ENCODE measurements around the gene DDX24. TPM values are rescaled to one million over a fixed set of nuclear protein-coding genes. Genes with fewer than 3 reads are reported as not detected.
A peak's percentile ranks its signal among the peaks of the same experiment; 100 is the strongest.

The DDX24 gene, protein sequence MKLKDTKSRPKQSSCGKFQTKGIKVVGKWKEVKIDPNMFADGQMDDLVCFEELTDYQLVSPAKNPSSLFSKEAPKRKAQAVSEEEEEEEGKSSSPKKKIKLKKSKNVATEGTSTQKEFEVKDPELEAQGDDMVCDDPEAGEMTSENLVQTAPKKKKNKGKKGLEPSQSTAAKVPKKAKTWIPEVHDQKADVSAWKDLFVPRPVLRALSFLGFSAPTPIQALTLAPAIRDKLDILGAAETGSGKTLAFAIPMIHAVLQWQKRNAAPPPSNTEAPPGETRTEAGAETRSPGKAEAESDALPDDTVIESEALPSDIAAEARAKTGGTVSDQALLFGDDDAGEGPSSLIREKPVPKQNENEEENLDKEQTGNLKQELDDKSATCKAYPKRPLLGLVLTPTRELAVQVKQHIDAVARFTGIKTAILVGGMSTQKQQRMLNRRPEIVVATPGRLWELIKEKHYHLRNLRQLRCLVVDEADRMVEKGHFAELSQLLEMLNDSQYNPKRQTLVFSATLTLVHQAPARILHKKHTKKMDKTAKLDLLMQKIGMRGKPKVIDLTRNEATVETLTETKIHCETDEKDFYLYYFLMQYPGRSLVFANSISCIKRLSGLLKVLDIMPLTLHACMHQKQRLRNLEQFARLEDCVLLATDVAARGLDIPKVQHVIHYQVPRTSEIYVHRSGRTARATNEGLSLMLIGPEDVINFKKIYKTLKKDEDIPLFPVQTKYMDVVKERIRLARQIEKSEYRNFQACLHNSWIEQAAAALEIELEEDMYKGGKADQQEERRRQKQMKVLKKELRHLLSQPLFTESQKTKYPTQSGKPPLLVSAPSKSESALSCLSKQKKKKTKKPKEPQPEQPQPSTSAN
- 127 and 134 TPM in 2 replicates for total RNA-seq
- polyA plus RNA-seq = 125 and 145 TPM in 2 replicates

DNA sequence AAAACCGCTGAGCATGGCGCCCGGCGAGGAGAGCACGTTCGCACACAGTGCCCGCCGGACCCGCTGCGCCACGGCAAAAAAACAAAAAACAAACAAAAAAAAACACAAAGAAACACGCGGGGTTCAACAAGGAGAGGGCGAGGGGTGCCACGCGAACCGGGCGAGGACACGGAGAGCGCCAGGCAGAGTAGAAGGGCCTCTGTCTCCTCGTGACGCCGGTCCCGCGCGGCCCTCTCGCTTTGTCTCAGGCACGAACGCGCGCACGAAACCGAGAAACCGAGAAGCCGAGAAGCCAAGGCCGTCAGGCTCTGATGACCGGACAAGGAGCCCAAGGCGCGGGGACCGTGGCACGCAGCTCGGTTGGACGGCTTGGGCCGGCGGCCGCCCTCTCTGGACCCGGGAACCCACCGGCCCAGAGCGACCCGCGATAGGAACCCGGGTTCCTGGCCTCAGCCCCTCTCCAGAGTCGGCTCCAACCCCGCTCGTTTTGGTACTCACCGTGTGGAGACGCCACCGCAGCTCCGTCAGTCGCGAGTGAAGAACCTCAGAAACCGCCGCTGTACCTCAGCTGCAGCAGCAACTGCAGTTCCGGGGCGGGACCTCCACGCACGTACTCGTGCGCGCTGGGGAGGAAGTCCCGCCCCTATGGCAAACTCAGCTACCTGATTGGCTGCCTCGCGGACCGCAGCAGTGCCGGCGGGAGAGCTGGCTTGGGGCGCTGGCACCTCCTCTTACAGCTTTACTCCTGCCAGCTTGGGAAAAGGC, at the start of gene DDX24, which contains the start of gene IFI27L1:
Gene DDX24, minus strand, starts transcription at position 582 of the 765 bp plus-strand sequence. CDS start 1,460 bp downstream, outside the sequence.
Gene IFI27L1, plus strand, starts transcription at position 690 of the 765 bp plus-strand sequence. CDS start 15,628 bp downstream, outside the sequence.
- Histone ChIP-seq H3K9me3 (ENCODE audit: low read depth) (no peaks in the 10 kb centered on the region), H3K36me3 (replicated peaks; ENCODE audit: insufficient read depth, low read depth) (no peaks in the 10 kb centered on the region), H4K20me1 (ENCODE audit: insufficient read depth, poor library complexity, severe bottlenecking) (peaks cover 36% of the 10 kb centered on the region), H3K9me2 (replicated peaks; ENCODE audit: insufficient read depth) (no peaks in the 10 kb centered on the region), H3K4me3 (peak within 1 kb of the TSS; percentile 94), H3K27me3 (no peaks in the 10 kb centered on the region), H3K4me1 (ENCODE audit: insufficient read depth) (peaks cover 33% of the 10 kb centered on the region), H3K27ac (peak within 1 kb of the TSS; percentile 96), H2AFZ (peak within 1 kb of the TSS; percentile 80), H3K4me2 (peak within 1 kb of the TSS; percentile 90), H3K79me2 (peaks cover 76% of the 10 kb centered on the region)
- peak; percentile 97 for DNase-seq (ENCODE audit: low spot score)
- under 1% methylated on average over 71 of the region's 77 CpGs for WGBS (ENCODE audit: low lambda C conversion rate, missing lambda C conversion rate)
- no peak for TF ChIP-seq EZH2phosphoT487 (IDR thresholded peaks at IDR 0.05; ENCODE audit: low read depth, severe bottlenecking, unreplicated experiment)
- TF ChIP-seq, protein P1, sequence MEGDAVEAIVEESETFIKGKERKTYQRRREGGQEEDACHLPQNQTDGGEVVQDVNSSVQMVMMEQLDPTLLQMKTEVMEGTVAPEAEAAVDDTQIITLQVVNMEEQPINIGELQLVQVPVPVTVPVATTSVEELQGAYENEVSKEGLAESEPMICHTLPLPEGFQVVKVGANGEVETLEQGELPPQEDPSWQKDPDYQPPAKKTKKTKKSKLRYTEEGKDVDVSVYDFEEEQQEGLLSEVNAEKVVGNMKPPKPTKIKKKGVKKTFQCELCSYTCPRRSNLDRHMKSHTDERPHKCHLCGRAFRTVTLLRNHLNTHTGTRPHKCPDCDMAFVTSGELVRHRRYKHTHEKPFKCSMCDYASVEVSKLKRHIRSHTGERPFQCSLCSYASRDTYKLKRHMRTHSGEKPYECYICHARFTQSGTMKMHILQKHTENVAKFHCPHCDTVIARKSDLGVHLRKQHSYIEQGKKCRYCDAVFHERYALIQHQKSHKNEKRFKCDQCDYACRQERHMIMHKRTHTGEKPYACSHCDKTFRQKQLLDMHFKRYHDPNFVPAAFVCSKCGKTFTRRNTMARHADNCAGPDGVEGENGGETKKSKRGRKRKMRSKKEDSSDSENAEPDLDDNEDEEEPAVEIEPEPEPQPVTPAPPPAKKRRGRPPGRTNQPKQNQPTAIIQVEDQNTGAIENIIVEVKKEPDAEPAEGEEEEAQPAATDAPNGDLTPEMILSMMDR (IDR thresholded peaks at IDR 0.05; ENCODE audit: poor library complexity) = no peak

DNA sequence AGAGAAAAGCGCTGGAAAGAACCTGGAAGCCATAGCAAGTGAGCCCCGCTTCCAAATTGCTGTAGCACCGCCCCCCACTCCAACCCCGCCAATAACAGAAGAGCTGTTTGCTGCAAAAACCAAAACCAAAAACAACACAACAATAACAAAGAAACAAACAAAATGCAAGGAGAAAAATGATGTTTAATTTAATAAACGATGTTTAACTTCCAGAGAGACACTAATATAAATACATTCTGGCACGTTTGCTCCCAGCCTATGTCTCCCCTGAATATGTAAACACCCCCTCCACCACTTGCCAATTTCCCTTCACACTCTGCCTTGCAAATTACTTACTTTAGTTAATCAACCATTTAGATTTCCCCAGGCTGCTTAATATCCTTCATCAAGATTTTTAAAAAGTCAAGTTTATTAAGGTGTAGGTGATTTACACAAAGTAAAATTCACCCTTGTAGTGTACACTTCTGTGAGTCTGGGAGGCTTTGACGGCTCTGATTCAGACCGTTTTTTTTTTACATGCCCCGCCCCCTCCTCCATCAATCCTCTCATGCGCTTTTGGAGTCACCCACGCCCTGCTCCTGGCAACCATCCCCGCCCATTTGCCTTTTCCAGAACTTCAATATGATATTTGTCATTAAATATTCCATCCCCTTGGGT, 48.9 kb upstream of the DDX24 start:
- no peaks in the 10 kb centered on the region for H4K20me1 ChIP-seq (ENCODE audit: insufficient read depth, poor library complexity, severe bottlenecking)
- 2% methylated on average over 12 of the region's 12 CpGs for WGBS (ENCODE audit: low lambda C conversion rate, missing lambda C conversion rate)
- H3K27me3 ChIP-seq = no peaks in the 10 kb centered on the region
- no peak overlapping the region for H3K27ac ChIP-seq
- peak overlapping the region; percentile 85 for H3K4me2 ChIP-seq
- H2AFZ ChIP-seq = peak overlapping the region; percentile 75
- H3K4me3 ChIP-seq = peak overlapping the region; percentile 25
- no peaks in the 10 kb centered on the region for H3K36me3 ChIP-seq (replicated peaks; ENCODE audit: insufficient read depth, low read depth)
- no peaks in the 10 kb centered on the region for H3K9me3 ChIP-seq (ENCODE audit: low read depth)
- peak; percentile 49 for DNase-seq (ENCODE audit: low spot score)
- no peak for TF ChIP-seq EZH2phosphoT487 (IDR thresholded peaks at IDR 0.05; ENCODE audit: low read depth, severe bottlenecking, unreplicated experiment)
- TF ChIP-seq, protein P1 (IDR thresholded peaks at IDR 0.05; ENCODE audit: poor library complexity) = no peak
- TF ChIP-seq EZH2 (IDR thresholded peaks at IDR 0.05; ENCODE audit: borderline replicate concordance) = no peak
- H3K9me2 ChIP-seq (replicated peaks; ENCODE audit: insufficient read depth) = no peaks in the 10 kb centered on the region
- H3K79me2 ChIP-seq = no peaks in the 10 kb centered on the region
- no peaks in the 10 kb centered on the region for H3K4me1 ChIP-seq (ENCODE audit: insufficient read depth)

DNA sequence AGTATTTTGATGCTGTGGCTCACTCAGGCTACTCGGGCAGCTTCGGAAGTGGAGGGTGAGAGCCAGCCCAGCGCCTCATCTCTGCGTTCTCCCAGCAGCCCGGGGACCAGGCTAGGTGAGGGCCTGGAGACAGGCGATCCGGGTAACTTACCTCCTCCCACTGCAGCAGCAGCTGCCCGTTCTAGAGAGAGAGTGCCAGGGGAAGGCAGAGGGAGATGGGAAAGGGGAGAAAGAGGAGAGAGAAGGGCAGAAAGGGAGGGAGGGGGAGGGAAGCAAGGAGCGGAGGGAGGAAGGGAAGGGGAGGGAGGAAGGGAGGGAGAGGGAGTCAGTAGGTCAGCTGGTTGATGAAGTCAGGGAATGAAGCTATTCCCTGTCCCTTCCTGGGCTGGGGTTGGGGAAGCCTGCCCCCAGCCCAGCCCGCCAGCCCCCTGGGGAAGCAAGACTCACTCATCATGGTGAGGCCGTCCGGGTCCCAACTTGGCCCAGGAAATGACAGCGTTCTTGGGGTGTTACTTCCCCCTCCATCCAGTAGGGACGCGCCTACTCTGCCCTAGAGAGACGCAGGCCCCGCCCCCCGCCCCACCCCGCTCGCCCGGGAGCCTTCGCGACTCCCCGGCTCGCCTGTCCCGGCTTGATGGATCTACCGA, 48.2 kb upstream of the DDX24 start, which contains the start of gene IFI27L2:
Gene IFI27L2, minus strand, starts transcription at position 494 of the 647 bp plus-strand sequence. Its CDS starts 40 bp downstream, at position 454.
- Histone ChIP-seq H3K27me3 (no peaks in the 10 kb centered on the region), H3K4me3 (peak within 1 kb of the TSS; percentile 25), H3K4me2 (peak within 1 kb of the TSS; percentile 85), H4K20me1 (ENCODE audit: insufficient read depth, poor library complexity, severe bottlenecking) (no peaks in the 10 kb centered on the region), H3K27ac (peak within 1 kb of the TSS; percentile 40), H3K36me3 (replicated peaks; ENCODE audit: insufficient read depth, low read depth) (no peaks in the 10 kb centered on the region), H3K9me3 (ENCODE audit: low read depth) (no peaks in the 10 kb centered on the region), H3K4me1 (ENCODE audit: insufficient read depth) (no peaks in the 10 kb centered on the region), H2AFZ (peak within 1 kb of the TSS; percentile 75), H3K9me2 (replicated peaks; ENCODE audit: insufficient read depth) (no peaks in the 10 kb centered on the region), H3K79me2 (no peaks in the 10 kb centered on the region)
- TF ChIP-seq, protein P1 (IDR thresholded peaks at IDR 0.05; ENCODE audit: poor library complexity) = peak; percentile 39
- TF ChIP-seq EZH2phosphoT487 (IDR thresholded peaks at IDR 0.05; ENCODE audit: low read depth, severe bottlenecking, unreplicated experiment) = no peak
- DNase-seq (ENCODE audit: low spot score) = peak; percentile 89
- WGBS (ENCODE audit: low lambda C conversion rate, missing lambda C conversion rate) = 1% methylated on average over 23 of the region's 27 CpGs
